ENCODE measurements around the gene CDCP1. TPM values are rescaled to one million over a fixed set of nuclear protein-coding genes. Genes with fewer than 3 reads are reported as not detected.

Gene CDCP1
- polyA plus RNA-seq, 3 donors: 0.42 to 1.3 (median 0.52) TPM

GRCh38 chr3:45103753-45104714 is 42.1 kb downstream of the CDCP1 start:
- no peak overlapping the region for H3K27ac Mint-ChIP-seq
- H3K79me2 ChIP-seq (ENCODE audit: insufficient read depth, low read length): no peaks in the 10 kb centered on the region
- H3K4me3 Mint-ChIP-seq: no peak overlapping the region
- H3K36me3 Mint-ChIP-seq: no peaks in the 10 kb centered on the region
- H3K4me2 ChIP-seq (replicated peaks; ENCODE audit: extremely low read depth, low read length, poor library complexity, severe bottlenecking): no peak overlapping the region
- no peaks in the 10 kb centered on the region for H3K36me3 ChIP-seq (replicated peaks in 1 of 2; ENCODE audit: control insufficient read depth in 1 of 2, insufficient read depth in 2 of 2, low read length in 2 of 2)
- H3K4me1 ChIP-seq (ENCODE audit: control insufficient read depth in 1 of 2, insufficient read depth in 2 of 2, low read length in 2 of 2): peaks cover 15 to 25% of the 10 kb centered on the region in 2 donors
- H3K4me1 Mint-ChIP-seq: peaks cover 36% of the 10 kb centered on the region
- H3K9me3 Mint-ChIP-seq: peaks cover 0 to 7% (median 0%) of the 10 kb centered on the region in 7 donors
- no peaks in the 10 kb centered on the region for H4K20me1 ChIP-seq (ENCODE audit: insufficient read depth, low read length)
- no peak for TF ChIP-seq CTCF (IDR thresholded peaks at IDR 0.05)
- H3K27ac ChIP-seq (ENCODE audit: low read depth in 1 of 2, low read length in 2 of 2): no peak overlapping the region
- no peak for DNase-seq
- intact Hi-C loops (cut with micrococcal nuclease): no loop called here
- peaks cover 0 to 2% (median 1%) of the 10 kb centered on the region in 3 donors for H3K27me3 Mint-ChIP-seq (ENCODE audit: low read depth in 3 of 3)
- H3K4me3 ChIP-seq (replicated peaks in 1 of 3; ENCODE audit: low read depth in 2 of 3, low read length in 3 of 3): no peak overlapping the region
- H2AFZ ChIP-seq (ENCODE audit: insufficient read depth, low read depth, low read length, poor library complexity, severe bottlenecking): no peak overlapping the region
- no peaks in the 10 kb centered on the region for H3K27me3 ChIP-seq (ENCODE audit: control insufficient read depth in 2 of 2, insufficient read depth in 2 of 2, low read length in 2 of 2)
- H3K9ac ChIP-seq (ENCODE audit: insufficient read depth, low read length, poor library complexity, severe bottlenecking): no peak overlapping the region
- 100% methylated on average over 1 of the region's 4 CpGs for WGBS (ENCODE audit: insufficient coverage)
- H3K9me3 ChIP-seq (replicated peaks in 1 of 2; ENCODE audit: control insufficient read depth in 1 of 2, insufficient read depth in 1 of 2, low read length in 2 of 2): no peaks in the 10 kb centered on the region

GRCh38 chr3:45103334-45103733 is 42.8 kb downstream of the CDCP1 start:
- no peaks in the 10 kb centered on the region for H3K79me2 ChIP-seq (ENCODE audit: insufficient read depth, low read length)
- H3K4me3 Mint-ChIP-seq: no peak overlapping the region
- H3K9me3 Mint-ChIP-seq: peaks cover 0 to 7% (median 0%) of the 10 kb centered on the region in 7 donors
- intact Hi-C loops (cut with micrococcal nuclease): no loop called here
- no peak for DNase-seq
- no peaks in the 10 kb centered on the region for H3K27me3 ChIP-seq (ENCODE audit: control insufficient read depth in 2 of 2, insufficient read depth in 2 of 2, low read length in 2 of 2)
- H3K4me1 Mint-ChIP-seq: peaks cover 40% of the 10 kb centered on the region
- no peaks in the 10 kb centered on the region for H3K36me3 ChIP-seq (replicated peaks in 1 of 2; ENCODE audit: control insufficient read depth in 1 of 2, insufficient read depth in 2 of 2, low read length in 2 of 2)
- no peak for TF ChIP-seq CTCF (IDR thresholded peaks at IDR 0.05)
- WGBS (ENCODE audit: insufficient coverage): no CpG with 5 or more reads among the region's 2 CpGs
- no peaks in the 10 kb centered on the region for H3K36me3 Mint-ChIP-seq
- H3K4me3 ChIP-seq (replicated peaks in 1 of 3; ENCODE audit: low read depth in 2 of 3, low read length in 3 of 3): no peak overlapping the region
- H3K9ac ChIP-seq (ENCODE audit: insufficient read depth, low read length, poor library complexity, severe bottlenecking): no peak overlapping the region
- H3K27ac ChIP-seq (ENCODE audit: low read depth in 1 of 2, low read length in 2 of 2): no peak overlapping the region
- no peaks in the 10 kb centered on the region for H4K20me1 ChIP-seq (ENCODE audit: insufficient read depth, low read length)
- H3K4me2 ChIP-seq (replicated peaks; ENCODE audit: extremely low read depth, low read length, poor library complexity, severe bottlenecking): no peak overlapping the region
- no peaks in the 10 kb centered on the region for H3K9me3 ChIP-seq (replicated peaks in 1 of 2; ENCODE audit: control insufficient read depth in 1 of 2, insufficient read depth in 1 of 2, low read length in 2 of 2)
- H2AFZ ChIP-seq (ENCODE audit: insufficient read depth, low read depth, low read length, poor library complexity, severe bottlenecking): no peak overlapping the region
- peaks cover 14 to 23% of the 10 kb centered on the region in 2 donors for H3K4me1 ChIP-seq (ENCODE audit: control insufficient read depth in 1 of 2, insufficient read depth in 2 of 2, low read length in 2 of 2)
- peaks cover 0 to 2% (median 0%) of the 10 kb centered on the region in 3 donors for H3K27me3 Mint-ChIP-seq (ENCODE audit: low read depth in 3 of 3)
- H3K27ac Mint-ChIP-seq: no peak overlapping the region
